SK-N-SH (cell line): ENCODE data around the gene ZMYND8. TPM values are rescaled to one million over a fixed set of nuclear protein-coding genes. Genes with fewer than 3 reads are reported as not detected.

Source experiments
- CTCF ChIA-PET: fragments of 300-600, 350-600 bp; formaldehyde crosslinking; extraction: SDS; loops from one replicate; lab custom pipeline; 2021; lab: Yijun Ruan, JAX
- POLR2A ChIA-PET: fragments of 350-600 bp; sonication (Branson Sonifier 250); formaldehyde crosslinking; extraction: SDS; loops from one replicate; lab custom pipeline; 2020; ENCODE audit warnings: antibody characterized with exemption, inconsistent platforms; lab: Yijun Ruan, JAX
- DNase-seq: peaks from one replicate; pipeline ENCODE4 v3.0.0; 2012
- H2AFZ ChIP-seq: fragments of 200-600 bp; sonication (generic); 2 replicates; pipeline ENCODE4 v1.8.1; 2016; ENCODE audit warnings: antibody characterized with exemption, mild to moderate bottlenecking, low read depth
- H3F3A ChIP-seq: fragments of 200-600 bp; sonication (generic); replicated peaks from 2 replicates; pipeline ENCODE3; 2016; ENCODE audit warnings: antibody characterized with exemption, mild to moderate bottlenecking; ENCODE audit not compliant: insufficient read depth
- H3K27ac ChIP-seq, 2 experiments: fragments of 200-500 bp in 1 of 2; fragments of 200-600 bp in 1 of 2; sonication (Bioruptor generic) in 1 of 2; sonication (generic), shearing (Covaris generic) in 1 of 2; 2 replicates each; pipeline versions ENCODE4 v1.5.1 to v1.6.1; 2014 to 2016; ENCODE audit warnings: low read depth in 2 of 2, inconsistent platforms in 1 of 2, low read length in 1 of 2, mild to moderate bottlenecking in 1 of 2, mixed read lengths in 1 of 2
- H3K27me3 ChIP-seq: fragments of 200-600 bp; sonication (generic), shearing (Covaris generic); 2 replicates; pipeline ENCODE4 v1.6.1; 2016; ENCODE audit warnings: mixed run types; ENCODE audit not compliant: insufficient read depth
- H3K36me3 ChIP-seq, 2 experiments: fragments of 200-500 bp in 1 of 2; fragments of 200-600 bp in 1 of 2; sonication (Bioruptor generic) in 1 of 2; sonication (generic) in 1 of 2; replicated peaks in 1 of 2; 2 replicates each; pipeline versions ENCODE3 to v1.5.1; 2014 to 2016; ENCODE audit warnings: low read length in 1 of 2, mild to moderate bottlenecking in 1 of 2; ENCODE audit not compliant: insufficient read depth in 2 of 2, control insufficient read depth in 1 of 2
- H3K4me1 ChIP-seq, 2 experiments: fragments of 200-500 bp in 1 of 2; fragments of 200-600 bp in 1 of 2; sonication (Bioruptor generic) in 1 of 2; sonication (generic), shearing (Covaris generic) in 1 of 2; 2 replicates each; pipeline versions ENCODE4 v1.5.1 to v1.6.1; 2014 to 2016; ENCODE audit warnings: low read depth in 1 of 2, low read length in 1 of 2, mixed run types in 1 of 2; ENCODE audit not compliant: insufficient read depth in 2 of 2, control insufficient read depth in 1 of 2
- H3K4me2 ChIP-seq: fragments of 200-600 bp; sonication (generic), shearing (Covaris generic); 2 replicates; pipeline ENCODE4 v1.6.1; 2017; ENCODE audit warnings: mixed run types
- H3K4me3 ChIP-seq, 2 experiments: fragments of 200-500 bp in 1 of 2; fragments of 200-600 bp in 1 of 2; sonication (Bioruptor generic) in 1 of 2; sonication (generic), shearing (Covaris generic) in 1 of 2; 2 replicates each; pipeline versions ENCODE4 v1.5.1 to v1.8.1; 2014 to 2016; ENCODE audit warnings: low read depth in 2 of 2, inconsistent platforms in 1 of 2, low read length in 1 of 2, mild to moderate bottlenecking in 1 of 2, mixed read lengths in 1 of 2, moderate library complexity in 1 of 2
- H3K79me2 ChIP-seq: fragments of 200-600 bp; sonication (generic); 2 replicates; pipeline ENCODE4 v1.8.1; 2017; ENCODE audit warnings: mild to moderate bottlenecking; ENCODE audit not compliant: insufficient read depth
- H3K9ac ChIP-seq: fragments of 200-600 bp; sonication (generic); 2 replicates; pipeline ENCODE4 v1.6.1; 2017; ENCODE audit warnings: mixed run types
- H3K9me2 ChIP-seq: fragments of 200-600 bp; sonication (generic); 2 replicates; pipeline ENCODE4 v1.6.1; 2017; ENCODE audit warnings: mixed run types
- H3K9me3 ChIP-seq: fragments of 200-600 bp; sonication (generic); 2 replicates; pipeline ENCODE4 v1.6.1; 2017; ENCODE audit warnings: mixed run types, mild to moderate bottlenecking, moderate library complexity
- H4K20me1 ChIP-seq: fragments of 200-600 bp; sonication (generic); 2 replicates; pipeline ENCODE4 v1.6.1; 2017; ENCODE audit warnings: mild to moderate bottlenecking, mixed run types; ENCODE audit not compliant: insufficient read depth
- EP300 ChIP-seq, 2 experiments: IDR thresholded peaks; 2 replicates each; pipeline versions ENCODE4 v1.4.0 to v1.6.1; 2012; ENCODE audit warnings: borderline replicate concordance in 1 of 2, low read depth in 1 of 2, low read length in 1 of 2
- EZH2phosphoT487 ChIP-seq: fragments of 200-600 bp; sonication (generic); IDR thresholded peaks from 2 replicates; pipeline ENCODE4 v1.6.1; 2017; ENCODE audit warnings: low read depth, mixed run types, mild to moderate bottlenecking, antibody characterized with exemption, moderate library complexity, borderline replicate concordance
- FOSL2 ChIP-seq: IDR thresholded peaks from 2 replicates; pipeline ENCODE4 v1.4.0; 2012; ENCODE audit warnings: low read depth, mild to moderate bottlenecking, moderate library complexity, borderline replicate concordance
- FOXJ3 ChIP-seq: sonication (generic); formaldehyde crosslinking; IDR thresholded peaks from 2 replicates; pipeline ENCODE4 v1.5.1; 2020; ENCODE audit warnings: mild to moderate bottlenecking, missing genetic modification reagents
- GATA2 ChIP-seq: sonication (generic); formaldehyde crosslinking; IDR thresholded peaks from 2 replicates; pipeline ENCODE4 v1.5.0; 2020; ENCODE audit warnings: mild to moderate bottlenecking, missing genetic modification reagents
- JUND ChIP-seq: IDR thresholded peaks from 2 replicates; pipeline ENCODE4 v1.4.0; 2012
- NRF1 ChIP-seq: IDR thresholded peaks from 2 replicates; pipeline ENCODE4 v1.6.1; 2012; ENCODE audit warnings: low read depth, mild to moderate bottlenecking, low read length
- POLR2AphosphoS5 ChIP-seq: IDR thresholded peaks from 2 replicates; pipeline ENCODE4 v1.6.1; 2012; ENCODE audit warnings: low read depth, low read length
- RAD21 ChIP-seq: IDR thresholded peaks from 2 replicates; pipeline ENCODE4 v1.6.1; 2012; ENCODE audit warnings: mild to moderate bottlenecking, low read length
- SIN3A ChIP-seq: IDR thresholded peaks from 2 replicates; pipeline ENCODE4 v1.6.1; 2012; ENCODE audit warnings: low read depth, mild to moderate bottlenecking, low read length, moderate library complexity, borderline replicate concordance
- SMC3 ChIP-seq: IDR thresholded peaks from 2 replicates; pipeline ENCODE4 v1.6.1; 2012; ENCODE audit warnings: low read depth, low read length, improper control_type of control experiment
- TCF12 ChIP-seq: IDR thresholded peaks from 2 replicates; pipeline ENCODE4 v1.4.0; 2012
- TEAD4 ChIP-seq: IDR thresholded peaks from 2 replicates; pipeline ENCODE4 v1.4.0; 2012; ENCODE audit warnings: mild to moderate bottlenecking, borderline replicate concordance; ENCODE audit not compliant: insufficient read depth
- WGBS: methylation state at CpG from one replicate; pipeline ENCODE4 v1.1.6; 2017; ENCODE audit warnings: low lambda C conversion rate; 5-methylcytosine and 5-hydroxymethylcytosine counted together
- polyA plus RNA-seq, 3 experiments: library from polyadenylated mRNA; depleted of rRNA; stranded (reverse); fragments of >200 nt; gene quantifications; 2 replicates each; pipeline ENCODE4 v1.2.3, GENCODE V29; 2012
- TF ChIP-seq, protein P1 (sequence below): IDR thresholded peaks from 2 replicates; pipeline ENCODE4 v1.4.0; 2012; ENCODE audit warnings: low read depth, borderline replicate concordance
- TF ChIP-seq, protein P2 (sequence below): fragments of 200-600 bp; sonication (generic); IDR thresholded peaks from 2 replicates; pipeline ENCODE4 v1.6.1; 2017; ENCODE audit warnings: antibody characterized with exemption, mild to moderate bottlenecking, moderate library complexity
- TF ChIP-seq, protein P3 (sequence below): IDR thresholded peaks from 2 replicates; pipeline ENCODE4 v1.4.0; 2012; ENCODE audit warnings: low read depth
- TF ChIP-seq, protein P4 (sequence below): fragments of 150-350 bp; IDR thresholded peaks from 2 replicates; pipeline ENCODE4 v1.6.1; 2017; ENCODE audit warnings: antibody characterized with exemption, low read length, low read depth, borderline replicate concordance

ZMYND8 gene
- polyA plus RNA-seq, 1 of the 3 experiments (the other 2 are of a cell fraction) = 25.3 TPM

DNA sequence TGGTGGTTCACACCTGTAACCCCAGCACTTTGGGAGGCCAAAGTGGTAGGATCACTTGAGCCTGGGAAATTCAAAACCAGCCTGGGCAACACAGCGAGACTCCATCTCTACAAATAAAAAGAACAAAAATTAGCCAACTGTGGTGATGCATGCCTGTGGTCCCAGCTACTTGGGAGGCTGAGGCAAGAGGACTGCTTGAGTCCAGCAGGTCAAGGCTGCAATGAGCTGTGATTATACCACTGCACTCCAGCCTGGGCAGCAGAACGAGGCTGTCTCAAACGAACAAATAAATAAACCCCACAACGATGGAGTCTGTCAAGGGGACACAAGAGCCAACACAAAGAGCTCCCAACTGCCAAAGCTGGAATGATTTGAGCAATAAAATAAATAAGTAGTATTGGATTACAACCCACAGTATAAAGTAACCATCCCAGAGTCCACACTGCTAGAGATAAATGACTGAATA, 13.5 kb downstream of the ZMYND8 start:
- Histone ChIP-seq H3K36me3 (peaks cover 4 to 43% of the 10 kb centered on the region in 2 experiments), H3K79me2 (peaks cover 99% of the 10 kb centered on the region), H3K27ac (peak overlapping the region in 1 of 2 experiments; percentile 20; a peak in 1 of 4 replicates), H3K9ac (no peak overlapping the region), H3K9me2 (no peaks in the 10 kb centered on the region), H3F3A (no peaks in the 10 kb centered on the region), H3K9me3 (no peaks in the 10 kb centered on the region), H3K4me2 (no peak overlapping the region), H4K20me1 (no peaks in the 10 kb centered on the region), H3K4me1 (peaks cover under 1 to 5% of the 10 kb centered on the region in 2 experiments; a peak in 1 of 4 replicates), H3K27me3 (no peaks in the 10 kb centered on the region), H3K4me3 (no peak overlapping the region), H2AFZ (no peak overlapping the region)
- ChIA-PET POLR2A (interaction anchor here (0.9 to 1.6 kb wide), 2 partner anchors 11 to 13 kb away, joined by 3 to 4 read pairs; partner anchors contain the start of gene ZMYND8), CTCF (no interaction called here)
- TF ChIP-seq TCF12 (no peak), EP300 (IDR thresholded peaks at IDR 0.05; ENCODE audit: borderline replicate concordance in 1 of 2, low read depth in 1 of 2, low read length in 1 of 2) (no peak), TEAD4 (no peak), JUND (no peak), NRF1 (no peak), SMC3 (no peak)
- TF ChIP-seq, protein P1, sequence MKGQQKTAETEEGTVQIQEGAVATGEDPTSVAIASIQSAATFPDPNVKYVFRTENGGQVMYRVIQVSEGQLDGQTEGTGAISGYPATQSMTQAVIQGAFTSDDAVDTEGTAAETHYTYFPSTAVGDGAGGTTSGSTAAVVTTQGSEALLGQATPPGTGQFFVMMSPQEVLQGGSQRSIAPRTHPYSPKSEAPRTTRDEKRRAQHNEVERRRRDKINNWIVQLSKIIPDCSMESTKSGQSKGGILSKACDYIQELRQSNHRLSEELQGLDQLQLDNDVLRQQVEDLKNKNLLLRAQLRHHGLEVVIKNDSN = no peak
- TF ChIP-seq, protein P2, sequence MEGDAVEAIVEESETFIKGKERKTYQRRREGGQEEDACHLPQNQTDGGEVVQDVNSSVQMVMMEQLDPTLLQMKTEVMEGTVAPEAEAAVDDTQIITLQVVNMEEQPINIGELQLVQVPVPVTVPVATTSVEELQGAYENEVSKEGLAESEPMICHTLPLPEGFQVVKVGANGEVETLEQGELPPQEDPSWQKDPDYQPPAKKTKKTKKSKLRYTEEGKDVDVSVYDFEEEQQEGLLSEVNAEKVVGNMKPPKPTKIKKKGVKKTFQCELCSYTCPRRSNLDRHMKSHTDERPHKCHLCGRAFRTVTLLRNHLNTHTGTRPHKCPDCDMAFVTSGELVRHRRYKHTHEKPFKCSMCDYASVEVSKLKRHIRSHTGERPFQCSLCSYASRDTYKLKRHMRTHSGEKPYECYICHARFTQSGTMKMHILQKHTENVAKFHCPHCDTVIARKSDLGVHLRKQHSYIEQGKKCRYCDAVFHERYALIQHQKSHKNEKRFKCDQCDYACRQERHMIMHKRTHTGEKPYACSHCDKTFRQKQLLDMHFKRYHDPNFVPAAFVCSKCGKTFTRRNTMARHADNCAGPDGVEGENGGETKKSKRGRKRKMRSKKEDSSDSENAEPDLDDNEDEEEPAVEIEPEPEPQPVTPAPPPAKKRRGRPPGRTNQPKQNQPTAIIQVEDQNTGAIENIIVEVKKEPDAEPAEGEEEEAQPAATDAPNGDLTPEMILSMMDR = no peak
- no peak for DNase-seq
- WGBS = 88% methylated on average over 4 of the region's 4 CpGs

DNA sequence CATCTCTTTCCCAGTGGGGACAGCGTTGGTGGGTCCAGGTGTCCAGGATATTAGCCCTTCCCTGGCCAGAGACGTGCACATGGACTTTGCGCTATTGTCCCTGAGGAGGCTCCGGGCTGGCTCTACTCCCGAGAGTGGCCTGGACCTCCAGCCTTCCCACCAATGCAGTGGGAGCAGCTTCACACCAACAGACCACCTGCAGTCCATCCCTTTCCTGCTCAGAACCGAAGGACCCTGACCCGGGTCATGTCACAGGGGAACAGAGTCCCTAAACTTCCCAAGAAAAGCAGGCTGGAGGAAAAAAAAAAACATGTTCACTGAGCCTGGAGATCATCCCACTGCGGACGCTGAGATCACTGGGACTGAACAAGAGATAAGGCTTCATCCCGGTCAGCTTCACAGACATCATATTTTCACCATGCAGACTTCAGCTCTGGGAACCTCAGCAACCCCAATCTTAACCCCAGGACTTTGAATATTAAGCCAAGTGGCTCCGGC, 18.3 kb downstream of the ZMYND8 start:
- Histone ChIP-seq H4K20me1 (no peaks in the 10 kb centered on the region), H3K79me2 (peaks cover 91% of the 10 kb centered on the region), H3K4me1 (peaks cover 7 to 17% of the 10 kb centered on the region in 2 experiments; a peak in 3 of 4 replicates), H3K36me3 (peaks cover 0 to 33% of the 10 kb centered on the region in 2 experiments), H3K27ac (0 out of 4 replicates have a peak overlapping the region, but pooled peaks of 1 of the 2 experiments have one; percentile 1), H2AFZ (no peak overlapping the region), H3K9ac (no peak overlapping the region), H3K9me3 (no peaks in the 10 kb centered on the region), H3K4me2 (no peak overlapping the region), H3F3A (peaks cover 31% of the 10 kb centered on the region), H3K4me3 (no peak overlapping the region), H3K27me3 (no peaks in the 10 kb centered on the region), H3K9me2 (no peaks in the 10 kb centered on the region)
- WGBS = 95% methylated on average over 9 of the region's 11 CpGs
- POLR2A ChIA-PET = no interaction called here
- TF ChIP-seq EP300 (IDR thresholded peaks at IDR 0.05; ENCODE audit: borderline replicate concordance in 1 of 2, low read depth in 1 of 2, low read length in 1 of 2) (no peak), SMC3 (no peak), JUND (no peak), POLR2AphosphoS5 (no peak), GATA2 (no peak), FOXJ3 (no peak), SIN3A (no peak), FOSL2 (no peak), RAD21 (no peak), EZH2phosphoT487 (no peak)
- TF ChIP-seq, protein P1 = no peak
- TF ChIP-seq, protein P3, sequence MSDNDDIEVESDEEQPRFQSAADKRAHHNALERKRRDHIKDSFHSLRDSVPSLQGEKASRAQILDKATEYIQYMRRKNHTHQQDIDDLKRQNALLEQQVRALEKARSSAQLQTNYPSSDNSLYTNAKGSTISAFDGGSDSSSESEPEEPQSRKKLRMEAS = no peak
- TF ChIP-seq, protein P4, sequence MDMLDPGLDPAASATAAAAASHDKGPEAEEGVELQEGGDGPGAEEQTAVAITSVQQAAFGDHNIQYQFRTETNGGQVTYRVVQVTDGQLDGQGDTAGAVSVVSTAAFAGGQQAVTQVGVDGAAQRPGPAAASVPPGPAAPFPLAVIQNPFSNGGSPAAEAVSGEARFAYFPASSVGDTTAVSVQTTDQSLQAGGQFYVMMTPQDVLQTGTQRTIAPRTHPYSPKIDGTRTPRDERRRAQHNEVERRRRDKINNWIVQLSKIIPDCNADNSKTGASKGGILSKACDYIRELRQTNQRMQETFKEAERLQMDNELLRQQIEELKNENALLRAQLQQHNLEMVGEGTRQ = no peak
- TF ChIP-seq, protein P2 = no peak
- DNase-seq = no peak
- CTCF ChIA-PET = interaction anchor here (1.9 kb wide), 1 partner anchor 65 kb away, joined by 7 read pairs; no protein-coding TSS in a partner anchor
